HL-60 (cell line): Measurements from ENCODE around the gene SEPSECS.

Source experiments
- POLR2AphosphoS5 ChIP-seq: IDR thresholded peaks from 2 replicates; pipeline ENCODE4 v1.6.1; 2012; ENCODE audit warnings: low read depth
- REST ChIP-seq: IDR thresholded peaks from 2 replicates; pipeline ENCODE4 v1.6.1; 2012; ENCODE audit warnings: low read depth; ENCODE audit not compliant: insufficient replicate concordance
- TF ChIP-seq, protein P1 (sequence below): IDR thresholded peaks from one replicate; pipeline ENCODE4 v1.5.1; 2011; ENCODE audit warnings: low read length, control low read depth, inconsistent platforms; ENCODE audit not compliant: insufficient read depth

DNA sequence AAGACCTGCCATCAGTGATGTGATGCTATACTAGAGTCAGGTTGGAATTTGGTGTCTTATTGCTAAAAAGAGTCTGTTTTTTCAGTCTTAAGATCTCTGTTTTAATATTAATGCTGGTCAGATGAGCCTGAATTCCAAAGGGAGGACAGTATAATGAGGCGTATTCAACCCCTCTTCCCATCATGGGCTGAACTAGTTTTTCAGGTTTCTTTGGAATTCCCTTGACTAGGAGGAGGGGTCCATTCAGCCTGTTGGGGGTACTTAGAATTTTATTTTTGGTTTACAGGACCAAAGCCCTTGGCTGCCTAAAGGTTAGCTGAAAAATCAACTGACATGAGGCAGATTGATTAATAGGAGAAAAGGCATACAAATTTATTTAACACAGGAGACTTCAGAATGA, 49.5 kb upstream of the SEPSECS start:
- TF ChIP-seq, protein P1, sequence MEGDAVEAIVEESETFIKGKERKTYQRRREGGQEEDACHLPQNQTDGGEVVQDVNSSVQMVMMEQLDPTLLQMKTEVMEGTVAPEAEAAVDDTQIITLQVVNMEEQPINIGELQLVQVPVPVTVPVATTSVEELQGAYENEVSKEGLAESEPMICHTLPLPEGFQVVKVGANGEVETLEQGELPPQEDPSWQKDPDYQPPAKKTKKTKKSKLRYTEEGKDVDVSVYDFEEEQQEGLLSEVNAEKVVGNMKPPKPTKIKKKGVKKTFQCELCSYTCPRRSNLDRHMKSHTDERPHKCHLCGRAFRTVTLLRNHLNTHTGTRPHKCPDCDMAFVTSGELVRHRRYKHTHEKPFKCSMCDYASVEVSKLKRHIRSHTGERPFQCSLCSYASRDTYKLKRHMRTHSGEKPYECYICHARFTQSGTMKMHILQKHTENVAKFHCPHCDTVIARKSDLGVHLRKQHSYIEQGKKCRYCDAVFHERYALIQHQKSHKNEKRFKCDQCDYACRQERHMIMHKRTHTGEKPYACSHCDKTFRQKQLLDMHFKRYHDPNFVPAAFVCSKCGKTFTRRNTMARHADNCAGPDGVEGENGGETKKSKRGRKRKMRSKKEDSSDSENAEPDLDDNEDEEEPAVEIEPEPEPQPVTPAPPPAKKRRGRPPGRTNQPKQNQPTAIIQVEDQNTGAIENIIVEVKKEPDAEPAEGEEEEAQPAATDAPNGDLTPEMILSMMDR = no peak
- no peak for TF ChIP-seq REST
- TF ChIP-seq POLR2AphosphoS5 = no peak
